NK-92 (cell line): ENCODE data around the gene GTPBP2.
"Not testable (repeated sequence)": the region's sequence is repeated elsewhere in the genome, so short reads cannot be mapped to it uniquely, and the experiment has no call there.

Source experiments
- DNase-seq: peaks from one replicate; lab custom pipeline; 2025; ENCODE audit not compliant: unreplicated experiment; lab: John Stamatoyannopoulos, UW

The GTPBP2 gene

DNA sequence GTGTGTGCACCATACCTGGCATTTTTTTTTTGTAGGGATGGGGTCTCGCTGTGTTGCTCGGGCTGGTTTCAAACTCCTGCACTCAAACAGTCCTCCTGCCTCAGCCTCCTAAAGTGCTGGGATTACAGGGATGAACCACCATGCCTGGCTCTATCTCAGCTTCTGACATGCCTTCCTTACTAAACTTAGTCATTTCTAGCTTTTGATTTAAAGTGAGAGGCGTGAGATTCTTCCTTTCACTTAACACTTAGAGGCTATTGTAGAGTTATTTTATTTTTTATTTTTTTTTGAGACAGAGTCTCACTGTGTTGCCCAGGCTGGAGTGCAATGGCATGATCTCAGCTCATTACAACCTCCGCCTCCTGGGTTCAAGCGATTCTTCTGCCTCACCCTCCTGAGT lies 33.9 kb upstream of the GTPBP2 start:
- DNase-seq, result not testable (repeated sequence)

DNA sequence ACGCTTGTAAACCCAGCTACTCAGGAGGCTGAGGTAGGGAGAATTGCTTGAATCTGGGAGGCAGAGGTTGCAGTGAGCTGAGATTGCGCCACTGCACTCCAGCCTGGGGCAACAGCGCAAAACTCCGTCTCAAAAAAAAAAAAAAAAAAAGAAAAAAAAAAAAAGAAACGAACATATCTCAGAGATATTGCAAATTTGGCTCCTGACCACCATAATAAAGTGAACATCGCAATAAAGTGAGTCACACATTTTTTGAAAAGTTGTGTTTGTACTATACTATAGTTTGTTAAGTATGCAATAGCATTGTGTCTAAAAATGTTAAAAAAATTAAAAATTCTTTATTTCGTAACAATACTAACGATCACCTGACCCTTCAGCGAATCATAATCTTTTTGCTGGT lies 29.1 kb upstream of the GTPBP2 start:
- DNase-seq, result no peak

- DNase-seq, result no peak
These were observed 28.2 kb upstream of the GTPBP2 start for GRCh38 chr6:43657221-43657802.

DNA sequence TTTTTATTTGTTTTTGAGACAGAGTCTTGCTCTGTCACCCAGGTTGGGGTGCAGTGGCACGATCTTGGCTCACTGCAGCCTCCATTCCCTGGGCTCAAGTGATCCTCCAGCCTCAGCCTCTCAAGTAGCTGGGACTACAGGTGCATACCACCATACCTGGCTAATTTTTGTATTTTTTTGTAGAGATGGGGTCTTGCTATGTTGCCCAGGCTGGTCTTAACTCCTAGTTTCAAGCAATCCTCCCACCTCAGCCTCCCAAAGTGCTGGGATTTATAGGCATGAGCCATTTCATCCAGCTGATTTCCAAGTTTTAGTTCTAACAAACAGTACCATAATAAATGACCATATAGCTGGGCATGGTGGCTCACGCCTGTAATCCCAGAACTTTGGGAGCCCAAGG lies 23.8 kb upstream of the GTPBP2 start:
- DNase-seq, result not testable (repeated sequence)

DNA sequence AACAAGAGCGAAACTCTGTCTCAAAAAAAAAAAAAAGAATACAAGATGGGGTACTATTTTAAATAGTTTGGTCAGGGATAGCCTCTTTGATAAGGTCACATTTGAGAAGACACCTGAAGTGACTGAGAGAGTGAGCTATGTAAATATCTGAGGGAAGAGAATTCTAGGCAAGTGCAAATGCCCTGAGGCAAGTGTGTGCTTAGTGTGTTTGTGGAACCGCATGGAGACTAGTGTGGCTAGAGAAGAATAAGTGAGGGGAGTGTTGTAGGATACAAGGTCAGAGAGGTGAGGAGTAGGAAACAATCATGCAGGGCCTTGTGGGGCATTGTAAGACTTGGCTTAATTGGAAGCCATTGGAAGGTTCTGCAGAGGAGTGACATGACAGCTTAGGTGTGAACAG lies 19.2 kb upstream of the GTPBP2 start:
- DNase-seq, result no peak

GRCh38 chr6:43647613-43648012 lies 18.5 kb upstream of the GTPBP2 start:
- no peak for DNase-seq

DNA sequence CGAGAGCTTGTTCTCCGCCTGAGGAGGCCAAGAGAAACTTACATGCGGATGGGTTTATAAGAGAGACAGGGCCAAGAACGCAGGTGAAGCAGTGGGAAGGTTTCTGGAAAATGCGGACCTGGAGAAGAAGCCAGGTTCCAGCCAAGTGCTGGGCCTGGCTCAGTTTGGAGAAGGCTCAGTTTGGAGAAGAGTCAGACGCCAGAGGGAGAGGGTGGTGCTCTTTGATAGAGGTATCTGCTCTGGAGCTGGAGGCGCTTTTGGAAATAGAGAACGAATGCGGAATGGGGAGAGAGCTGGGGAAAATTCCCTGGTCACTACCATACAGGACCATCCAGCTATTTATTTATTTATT lies 16.5 kb upstream of the GTPBP2 start:
- DNase-seq, result no peak

GRCh38 chr6:43644940-43645612 lies 16.0 kb upstream of the GTPBP2 start, which contains the start of gene RSPH9:
Gene RSPH9 (plus strand): TSS chr6:43645036. CDS start chr6:43645099, 63 bp downstream.
- no peak for DNase-seq

GRCh38 chr6:43639984-43640800 lies 11.1 kb upstream of the GTPBP2 start:
- no peak for DNase-seq

DNA sequence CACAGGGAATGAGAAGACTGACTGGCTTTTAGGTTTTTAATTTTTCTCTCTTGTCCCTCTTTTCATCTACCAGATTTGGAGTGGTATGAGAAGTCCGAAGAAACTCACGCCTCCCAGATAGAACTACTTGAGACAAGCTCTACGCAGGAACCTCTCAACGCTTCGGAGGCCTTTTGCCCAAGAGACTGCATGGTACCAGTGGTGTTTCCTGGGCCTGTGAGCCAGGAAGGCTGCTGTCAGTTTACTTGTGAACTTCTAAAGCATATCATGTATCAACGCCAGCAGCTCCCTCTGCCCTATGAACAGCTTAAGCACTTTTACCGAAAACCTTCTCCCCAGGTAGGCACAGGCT lies 7.2 kb upstream of the GTPBP2 start:
- DNase-seq, result no peak

- DNase-seq, result no peak
These were observed 6.6 kb upstream of the GTPBP2 start, which contains the start of gene MAD2L1BP for GRCh38 chr6:43635387-43636307. Gene MAD2L1BP (plus strand): TSS chr6:43635840. CDS start chr6:43635876, 36 bp downstream.

GRCh38 chr6:43634702-43635303 lies 5.7 kb upstream of the GTPBP2 start:
- DNase-seq, result no peak

- DNase-seq, result not testable (repeated sequence)
These were observed 3.9 kb upstream of the GTPBP2 start for GRCh38 chr6:43633002-43633401.

GRCh38 chr6:43630980-43631619 lies 2.0 kb upstream of the GTPBP2 start:
- DNase-seq, result no peak

DNA sequence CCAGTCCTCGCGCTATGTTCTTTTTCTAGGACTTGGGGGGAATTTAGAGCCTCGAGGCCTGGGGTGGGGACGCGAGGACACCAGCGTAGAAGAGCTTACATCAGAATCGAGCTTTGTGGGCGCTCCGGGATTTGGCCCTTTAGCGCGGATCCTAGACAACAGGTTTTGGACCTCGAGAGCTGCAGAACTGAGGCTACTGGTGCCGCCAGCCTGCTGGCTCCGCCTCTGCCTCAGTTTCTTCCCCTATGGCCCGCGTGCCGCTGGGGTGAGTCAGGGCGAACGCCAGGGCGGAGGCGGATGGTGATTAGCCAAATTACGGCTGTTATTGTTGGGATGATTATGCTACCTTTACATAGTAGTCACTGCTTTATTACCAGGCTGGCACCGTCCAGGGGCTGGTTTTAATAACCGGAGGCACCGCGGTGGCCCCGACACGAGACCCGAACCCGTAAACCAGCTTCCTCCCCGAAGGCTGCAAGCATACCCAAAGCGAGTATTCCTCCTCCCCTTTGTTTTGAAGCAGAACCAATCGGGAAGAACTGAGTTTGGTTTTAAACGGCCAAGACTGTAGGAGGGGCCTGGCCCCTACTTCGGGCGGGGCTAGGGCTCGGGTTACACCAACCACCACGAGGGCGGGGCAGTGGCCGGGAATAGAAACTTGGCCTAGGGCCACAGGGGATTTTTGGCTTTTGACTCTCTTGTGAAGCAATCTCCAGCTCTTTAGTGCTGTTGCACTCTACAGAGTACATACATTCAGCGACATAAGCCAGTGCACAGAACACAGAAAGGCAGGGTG lies 639 bp upstream of the GTPBP2 start:
- peak; percentile 21 for DNase-seq

DNA sequence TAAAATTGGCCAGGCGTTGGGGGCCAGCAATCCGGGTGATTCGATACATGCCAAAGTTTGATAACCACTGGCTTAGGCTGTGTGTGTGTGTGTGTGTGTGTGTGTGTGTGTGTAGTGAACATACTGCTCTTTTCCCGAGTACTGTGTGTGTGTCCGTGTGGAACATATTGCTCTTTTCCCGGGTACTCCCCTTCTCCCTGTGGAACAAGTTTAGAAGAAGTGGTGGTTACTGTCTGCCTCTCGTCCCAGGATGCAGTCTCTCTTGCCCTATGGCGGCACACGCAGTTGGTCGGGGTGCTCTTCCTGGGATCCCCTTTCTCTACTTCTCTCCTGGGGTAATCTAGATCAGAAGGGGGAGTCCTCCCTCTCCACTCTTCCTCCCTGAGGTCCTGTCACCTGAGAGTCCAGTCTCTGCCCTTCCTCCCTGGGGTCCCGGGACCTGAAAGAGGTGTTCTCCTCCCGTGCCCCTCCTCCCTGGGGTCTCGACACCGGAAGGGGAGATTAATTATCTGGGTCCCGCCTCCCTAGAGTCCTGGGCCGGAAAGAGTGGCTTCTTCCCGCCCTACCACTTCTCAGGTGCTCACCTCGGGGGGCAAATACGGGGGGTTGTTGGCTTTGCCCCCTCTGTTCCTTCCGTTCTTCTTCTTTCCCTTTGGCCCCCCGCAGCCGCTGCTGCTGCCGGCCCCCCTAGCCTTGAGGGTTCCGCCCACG lies 516 bp downstream of the GTPBP2 start:
- no peak for DNase-seq

DNA sequence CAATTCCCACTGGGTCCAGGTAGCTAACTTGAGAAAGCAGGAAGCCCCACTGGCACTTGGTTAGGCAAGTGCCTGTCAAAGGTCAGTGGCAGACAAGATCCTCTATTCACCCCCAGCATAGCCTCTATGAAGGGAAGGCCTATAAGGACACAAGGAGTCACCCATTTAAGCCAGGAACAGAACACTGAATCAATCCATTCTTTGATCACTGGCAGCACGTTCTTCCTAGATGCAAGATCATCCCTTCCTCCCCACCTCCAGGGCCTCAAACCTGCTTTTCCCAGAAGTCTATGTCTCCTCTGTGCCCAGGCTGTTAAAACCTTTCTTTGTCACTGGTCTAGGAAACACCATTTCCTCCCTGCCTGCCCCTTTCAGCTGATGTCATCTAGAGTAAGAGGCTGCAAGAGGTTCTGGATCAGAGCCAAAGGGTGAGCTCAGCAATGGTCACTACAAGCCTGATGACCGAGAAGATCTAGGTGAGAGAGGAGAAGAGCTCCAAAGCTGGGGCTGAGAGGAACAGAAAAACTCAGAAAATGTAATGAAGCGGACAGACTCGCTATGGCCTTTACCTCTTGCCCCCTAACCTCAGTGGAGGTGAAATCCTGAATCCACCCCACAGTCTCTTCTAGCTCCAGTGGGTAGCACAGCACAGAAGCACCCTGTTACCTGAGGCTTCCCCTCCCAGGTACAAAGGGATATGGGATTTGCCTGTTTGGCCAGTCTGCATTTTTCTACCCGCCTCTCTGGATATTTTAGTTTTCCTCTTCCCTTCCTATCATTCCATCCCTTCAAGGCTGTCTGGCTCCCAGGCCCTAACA lies 1.8 kb downstream of the GTPBP2 start:
- DNase-seq, result no peak
